GM12873 (cell line): ENCODE data around the gene REEP6.

ENCODE experiments used
- TF ChIP-seq, protein P1 (sequence below): IDR thresholded peaks from 2 replicates; pipeline ENCODE4 v1.5.1; 2012; ENCODE audit warnings: low read depth, mild to moderate bottlenecking, moderate library complexity, low read length, control low read depth; ENCODE audit not compliant: insufficient read depth; ENCODE audit errors: missing control alignments

Gene REEP6

DNA sequence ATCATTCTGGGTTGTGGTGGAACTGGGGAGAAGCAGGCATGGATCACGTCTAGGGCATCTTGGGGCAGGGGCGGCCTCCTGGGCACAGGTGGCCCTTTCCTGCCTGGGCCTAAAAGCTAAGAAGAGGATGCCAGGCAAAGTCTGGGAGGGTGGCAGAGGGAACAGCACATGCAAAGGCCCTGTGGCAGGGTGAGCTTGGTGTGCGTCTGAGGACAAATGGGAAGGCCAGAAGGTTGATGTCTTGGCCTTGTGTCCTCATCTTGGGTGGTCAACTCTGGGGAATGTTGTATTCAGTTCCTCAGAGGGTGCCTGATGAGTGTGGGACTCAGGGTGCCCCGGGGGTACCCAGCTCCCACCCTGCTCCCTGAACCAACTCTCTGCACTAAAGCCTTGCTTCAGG, 27.5 kb downstream of the REEP6 start:
- TF ChIP-seq, protein P1, sequence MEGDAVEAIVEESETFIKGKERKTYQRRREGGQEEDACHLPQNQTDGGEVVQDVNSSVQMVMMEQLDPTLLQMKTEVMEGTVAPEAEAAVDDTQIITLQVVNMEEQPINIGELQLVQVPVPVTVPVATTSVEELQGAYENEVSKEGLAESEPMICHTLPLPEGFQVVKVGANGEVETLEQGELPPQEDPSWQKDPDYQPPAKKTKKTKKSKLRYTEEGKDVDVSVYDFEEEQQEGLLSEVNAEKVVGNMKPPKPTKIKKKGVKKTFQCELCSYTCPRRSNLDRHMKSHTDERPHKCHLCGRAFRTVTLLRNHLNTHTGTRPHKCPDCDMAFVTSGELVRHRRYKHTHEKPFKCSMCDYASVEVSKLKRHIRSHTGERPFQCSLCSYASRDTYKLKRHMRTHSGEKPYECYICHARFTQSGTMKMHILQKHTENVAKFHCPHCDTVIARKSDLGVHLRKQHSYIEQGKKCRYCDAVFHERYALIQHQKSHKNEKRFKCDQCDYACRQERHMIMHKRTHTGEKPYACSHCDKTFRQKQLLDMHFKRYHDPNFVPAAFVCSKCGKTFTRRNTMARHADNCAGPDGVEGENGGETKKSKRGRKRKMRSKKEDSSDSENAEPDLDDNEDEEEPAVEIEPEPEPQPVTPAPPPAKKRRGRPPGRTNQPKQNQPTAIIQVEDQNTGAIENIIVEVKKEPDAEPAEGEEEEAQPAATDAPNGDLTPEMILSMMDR, result no peak

DNA sequence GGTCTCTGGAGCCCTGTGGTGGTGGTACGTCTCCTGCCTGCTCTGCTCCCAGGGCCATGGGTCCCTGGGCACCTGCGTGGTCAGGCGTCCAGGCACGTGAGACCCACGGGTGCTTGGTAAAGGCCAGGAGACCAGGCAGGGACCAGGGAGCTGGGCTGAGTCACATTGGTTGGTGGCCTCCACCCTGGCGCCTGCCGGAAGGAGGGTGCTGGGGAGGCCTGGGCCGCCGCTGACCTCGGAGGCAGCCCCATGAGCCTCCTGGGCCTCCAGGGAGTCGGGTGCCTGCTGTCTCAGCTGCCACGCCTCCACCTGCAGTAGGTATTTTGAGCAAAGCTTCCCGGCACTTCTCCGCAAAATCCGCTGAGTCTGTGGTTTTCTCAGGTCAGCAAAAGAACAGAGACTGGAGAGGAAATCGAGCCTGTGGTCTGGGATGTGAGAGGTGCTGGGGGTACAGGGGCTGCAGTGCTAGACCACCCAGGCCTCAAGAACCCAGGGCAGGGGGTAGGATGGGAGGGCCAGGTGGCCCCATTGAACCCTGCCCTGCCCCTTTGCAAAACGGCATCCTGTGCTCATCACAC, 29.3 kb downstream of the REEP6 start:
- TF ChIP-seq, protein P1, result no peak

DNA sequence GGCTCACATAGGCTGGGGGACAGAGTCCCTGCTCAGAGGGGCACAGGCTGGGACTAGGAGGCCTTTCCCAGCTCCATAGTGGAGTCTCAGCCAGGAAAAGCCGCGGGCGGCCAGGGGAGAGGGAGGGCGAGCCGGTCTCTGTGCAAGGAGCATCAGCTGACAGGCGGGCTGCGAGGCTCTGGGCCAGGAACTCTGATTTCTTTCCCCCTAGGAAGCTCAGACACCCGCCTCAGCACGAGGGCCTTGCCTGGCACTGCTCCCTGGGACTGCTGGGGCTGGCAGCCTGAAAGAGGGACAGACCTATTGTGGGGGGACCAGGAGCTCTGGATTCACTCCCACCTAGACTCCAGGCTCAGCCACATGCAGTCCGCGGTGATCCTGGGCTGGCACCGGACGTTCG, 30.7 kb downstream of the REEP6 start:
- TF ChIP-seq, protein P1, result no peak

DNA sequence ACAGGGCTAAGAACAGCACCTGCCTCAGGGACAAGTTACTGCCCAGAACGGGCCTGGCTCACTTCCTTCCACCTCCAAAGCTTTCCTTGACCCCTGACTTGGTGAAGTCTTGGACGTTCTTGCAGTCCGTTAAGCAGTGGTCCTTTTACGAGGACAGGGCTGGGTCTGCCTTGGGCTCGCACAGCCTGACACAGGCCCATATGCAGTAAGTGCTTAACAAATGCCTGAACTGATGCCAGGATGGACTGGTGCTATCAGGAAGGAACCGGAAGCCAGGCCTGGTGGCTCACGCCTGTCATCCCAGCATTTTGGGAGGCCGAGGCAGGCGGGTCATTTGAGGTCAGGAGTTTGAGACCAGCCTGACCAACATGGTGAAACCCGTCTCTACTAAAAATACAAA, 31.1 kb downstream of the REEP6 start:
- TF ChIP-seq, protein P1, result no peak

DNA sequence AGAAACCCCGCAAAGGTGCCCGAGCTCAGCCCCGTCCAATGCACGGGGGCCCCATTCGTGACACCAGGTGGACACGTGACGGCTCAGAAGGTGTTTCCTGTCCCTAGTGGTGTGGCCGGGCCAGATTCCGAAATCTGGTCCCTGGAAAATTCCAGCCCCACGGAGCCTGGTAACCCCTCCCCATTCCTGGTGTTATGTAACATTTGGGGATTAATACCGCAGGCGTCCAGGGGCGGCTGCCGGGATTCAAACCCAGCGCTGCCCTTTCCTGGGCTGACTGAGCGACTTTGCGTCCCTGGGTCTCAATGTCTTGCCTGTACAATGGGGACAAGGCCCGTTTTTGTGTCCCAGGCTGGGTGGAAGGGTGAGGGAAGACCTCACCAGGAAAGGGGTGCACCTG, 31.9 kb downstream of the REEP6 start:
- TF ChIP-seq, protein P1, result no peak

DNA sequence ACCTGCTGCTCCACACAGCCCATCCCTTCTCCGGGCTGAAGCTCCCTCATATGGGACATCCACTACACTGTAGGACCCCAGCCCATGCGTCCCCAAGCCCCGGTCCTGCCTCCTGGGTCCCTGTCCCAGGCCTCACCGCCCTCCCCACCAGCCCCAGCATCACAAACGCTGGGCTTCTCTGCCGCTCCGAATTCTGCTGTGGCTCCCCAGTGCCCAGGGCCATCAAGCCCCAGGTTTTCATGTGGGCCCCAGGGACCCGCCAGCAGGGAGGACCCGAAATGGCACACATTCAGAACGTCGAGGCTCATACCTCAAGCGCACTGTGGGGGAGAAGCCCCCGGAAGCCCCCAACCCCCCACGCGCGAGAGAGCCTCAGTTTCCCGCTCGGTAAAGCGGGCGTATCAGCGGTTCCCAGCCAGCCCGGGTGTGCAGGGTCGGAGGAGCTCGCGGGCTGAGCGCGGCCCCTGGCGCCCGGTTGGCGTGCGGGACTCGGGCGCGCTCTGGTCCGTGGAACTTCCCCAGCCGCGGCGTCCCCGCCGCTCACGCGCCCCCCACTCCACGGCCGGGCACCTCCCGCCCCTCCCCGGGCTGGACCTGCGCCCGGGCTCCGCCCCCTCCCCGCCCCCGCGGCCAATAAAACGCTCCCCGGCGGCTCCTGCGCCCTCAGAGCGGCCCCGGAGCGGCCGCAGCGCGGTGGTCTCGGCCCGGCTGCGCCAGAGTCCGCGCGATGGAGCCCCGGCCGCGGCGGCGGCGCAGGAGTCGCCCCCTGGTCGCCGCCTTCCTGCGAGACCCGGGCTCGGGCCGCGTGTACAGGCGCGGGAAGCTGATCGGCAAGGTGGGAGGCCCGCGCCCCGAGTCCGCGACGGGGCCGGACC, 32.7 kb downstream of the REEP6 start, which contains the start of gene PLK5:
TSS of gene PLK5 (plus strand) at position 666 of the 875 bp plus-strand sequence. CDS start 2,920 bp downstream, outside the sequence.
- TF ChIP-seq, protein P1, result no peak

DNA sequence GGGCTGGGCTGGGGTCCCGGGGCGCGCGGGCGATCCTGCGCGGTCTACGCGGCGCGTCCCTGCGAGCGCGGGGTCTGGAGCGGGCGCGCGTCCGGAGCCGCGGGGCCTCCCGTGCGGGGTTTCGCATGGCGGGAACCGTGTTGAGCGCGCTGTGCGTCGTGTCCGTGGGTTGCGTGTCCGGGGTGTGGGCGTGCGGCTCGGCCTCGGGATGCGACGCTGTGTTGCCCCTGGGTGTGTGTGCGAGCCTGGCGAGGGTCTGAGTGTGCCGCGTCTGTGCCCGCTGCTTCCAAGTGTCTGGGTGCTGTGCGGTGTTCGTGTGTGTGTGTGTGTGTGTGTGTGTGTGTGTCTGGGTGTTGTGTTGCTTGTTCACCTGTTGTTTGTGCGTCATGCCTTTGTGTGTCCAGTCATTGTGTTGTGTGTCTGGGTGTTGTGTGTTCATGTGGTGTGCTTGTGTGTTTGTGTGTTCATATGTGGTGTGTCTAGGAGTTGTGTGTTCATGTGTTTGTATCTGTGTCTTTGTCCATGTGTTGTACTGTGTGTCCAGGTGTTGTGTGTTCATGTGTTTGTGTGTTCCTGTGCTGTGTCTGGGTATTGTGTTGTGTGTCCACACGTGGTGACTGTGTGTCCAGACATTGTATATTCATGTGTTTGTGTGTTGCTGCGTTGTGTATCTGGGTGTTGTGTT, 33.4 kb downstream of the REEP6 start:
- TF ChIP-seq, protein P1, result no peak
